ENCODE results near the gene TRIM14. TPM values are rescaled to one million over a fixed set of nuclear protein-coding genes. Genes with fewer than 3 reads are reported as not detected.
"Not testable (repeated sequence)": the region's sequence is repeated elsewhere in the genome, so short reads cannot be mapped to it uniquely, and the experiment has no call there.

Gene TRIM14
- total RNA-seq, 1 experiment from 2014 or later: 10.5 TPM

DNA sequence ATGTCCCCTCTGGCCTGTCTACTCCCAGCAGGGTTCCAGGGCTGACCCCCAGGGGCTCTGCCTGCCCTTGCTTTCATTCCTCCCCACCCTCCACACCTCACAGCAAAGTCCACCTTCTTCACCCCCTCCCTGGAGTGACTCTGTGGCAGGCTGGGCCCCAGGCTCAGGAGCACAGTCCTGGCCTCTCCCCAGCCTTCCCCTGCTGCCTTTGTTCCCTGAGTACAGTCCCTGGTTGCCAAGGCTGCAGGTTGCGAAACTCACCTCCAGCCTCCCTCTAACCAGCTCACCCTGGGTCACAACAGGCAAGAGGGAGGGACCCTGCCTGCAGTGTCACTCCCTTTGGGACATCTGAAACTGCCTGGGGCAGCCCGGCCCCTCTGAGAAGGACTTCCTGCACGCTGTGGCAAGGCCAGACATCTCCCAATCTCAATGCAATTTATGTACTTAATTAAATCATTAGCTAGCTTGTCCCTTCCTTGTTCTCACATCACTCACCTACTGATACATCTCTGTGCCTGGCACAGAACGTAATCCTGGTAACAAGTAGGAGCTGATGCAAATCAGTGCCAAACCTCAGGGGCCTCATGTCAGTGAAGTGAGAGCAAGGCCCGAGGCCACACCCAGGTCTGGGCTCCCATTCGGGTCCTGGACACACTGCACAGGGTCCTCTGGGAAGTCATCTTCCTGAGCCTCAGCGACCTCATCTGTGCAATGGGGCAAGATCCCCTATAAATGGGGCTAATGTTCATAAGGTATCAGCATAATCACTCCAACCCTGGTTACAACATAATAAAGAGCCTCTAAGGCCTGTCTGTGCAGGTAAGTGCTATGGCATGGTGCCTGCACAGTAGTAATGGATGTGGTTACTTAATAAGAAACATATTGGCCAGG, 27.3 kb upstream of the TRIM14 start:
- Histone ChIP-seq H3K36me3 (no peaks in the 10 kb centered on the region), H3K4me3 (no peak overlapping the region), H3K9me3 (no peaks in the 10 kb centered on the region), H3K27me3 (no peaks in the 10 kb centered on the region)
- DNase-seq: peak; percentile 35

DNA sequence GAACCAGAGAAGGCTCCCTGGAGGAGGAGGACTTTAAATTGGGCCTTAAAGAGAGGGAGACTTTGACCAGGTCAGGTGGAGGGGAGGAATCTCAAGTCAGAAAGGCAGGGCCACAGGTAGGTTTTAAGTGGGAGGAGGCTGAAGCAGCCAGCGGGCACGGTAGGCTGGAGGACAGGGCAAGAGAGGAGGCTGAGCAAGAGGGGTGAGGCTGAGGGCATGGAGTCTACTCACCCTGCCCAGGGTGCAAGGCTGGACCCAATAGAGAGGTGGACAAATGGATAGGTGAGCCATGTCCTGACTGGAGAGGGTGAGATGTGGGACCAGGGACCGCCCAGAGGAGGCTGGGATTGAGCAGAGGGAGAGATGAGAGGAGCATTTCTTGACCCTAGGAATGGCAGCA, 25.6 kb upstream of the TRIM14 start:
- Histone ChIP-seq H3K36me3 (no peaks in the 10 kb centered on the region), H3K27me3 (no peaks in the 10 kb centered on the region), H3K4me3 (no peak overlapping the region), H3K9me3 (no peaks in the 10 kb centered on the region)
- no peak for DNase-seq

DNA sequence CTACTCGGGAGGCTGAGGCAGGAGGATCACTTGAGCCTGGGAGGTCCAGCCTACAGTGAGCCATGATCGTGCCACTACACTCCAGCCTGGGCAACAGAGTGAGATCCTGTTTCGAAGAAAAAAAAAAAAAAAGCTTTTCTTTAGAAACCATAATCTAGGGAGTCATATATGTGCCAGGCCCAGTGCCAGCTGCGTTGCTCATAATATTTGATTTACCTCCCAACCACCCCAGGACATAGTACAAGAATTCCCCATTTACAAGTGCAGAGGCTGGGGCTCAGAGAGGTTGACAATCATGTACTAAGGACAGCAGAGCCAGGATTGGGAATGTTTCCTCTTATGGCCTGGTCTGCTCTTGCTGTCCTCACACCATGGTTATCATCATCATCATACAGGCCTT, 25.1 kb upstream of the TRIM14 start:
- DNase-seq: no peak
- Histone ChIP-seq H3K9me3 (no peaks in the 10 kb centered on the region), H3K27me3 (no peaks in the 10 kb centered on the region), H3K4me3 (no peak overlapping the region), H3K36me3 (no peaks in the 10 kb centered on the region)

DNA sequence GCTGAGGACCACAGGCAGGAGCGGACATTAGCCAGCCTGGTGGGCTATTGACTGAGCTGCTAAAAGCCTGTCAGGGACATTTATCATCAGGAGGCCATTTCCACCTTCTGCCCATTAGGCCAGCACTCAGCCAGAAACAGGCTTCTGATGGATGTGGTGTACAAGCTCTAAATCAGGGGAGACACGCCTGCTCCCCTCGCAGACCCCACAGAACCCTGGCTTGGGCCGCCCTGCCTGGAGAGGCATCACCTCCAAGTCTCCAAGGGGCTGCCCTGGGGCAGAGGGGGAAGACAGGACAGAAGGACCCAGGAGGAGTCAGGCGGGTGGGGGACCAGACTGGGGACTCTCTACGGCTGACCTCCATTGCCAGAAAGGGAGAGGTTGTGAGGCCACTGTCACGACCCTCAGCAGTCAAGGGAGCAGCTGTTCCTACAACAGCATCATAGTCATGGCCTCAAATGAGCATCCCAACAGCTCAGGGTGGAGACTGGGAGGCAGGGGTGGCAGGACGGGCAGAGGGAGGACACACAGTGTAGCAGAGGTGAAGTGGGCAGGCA, 24.0 kb upstream of the TRIM14 start:
- Histone ChIP-seq H3K4me3 (no peak overlapping the region), H3K27me3 (no peaks in the 10 kb centered on the region), H3K9me3 (no peaks in the 10 kb centered on the region), H3K36me3 (no peaks in the 10 kb centered on the region)
- DNase-seq: no peak

DNA sequence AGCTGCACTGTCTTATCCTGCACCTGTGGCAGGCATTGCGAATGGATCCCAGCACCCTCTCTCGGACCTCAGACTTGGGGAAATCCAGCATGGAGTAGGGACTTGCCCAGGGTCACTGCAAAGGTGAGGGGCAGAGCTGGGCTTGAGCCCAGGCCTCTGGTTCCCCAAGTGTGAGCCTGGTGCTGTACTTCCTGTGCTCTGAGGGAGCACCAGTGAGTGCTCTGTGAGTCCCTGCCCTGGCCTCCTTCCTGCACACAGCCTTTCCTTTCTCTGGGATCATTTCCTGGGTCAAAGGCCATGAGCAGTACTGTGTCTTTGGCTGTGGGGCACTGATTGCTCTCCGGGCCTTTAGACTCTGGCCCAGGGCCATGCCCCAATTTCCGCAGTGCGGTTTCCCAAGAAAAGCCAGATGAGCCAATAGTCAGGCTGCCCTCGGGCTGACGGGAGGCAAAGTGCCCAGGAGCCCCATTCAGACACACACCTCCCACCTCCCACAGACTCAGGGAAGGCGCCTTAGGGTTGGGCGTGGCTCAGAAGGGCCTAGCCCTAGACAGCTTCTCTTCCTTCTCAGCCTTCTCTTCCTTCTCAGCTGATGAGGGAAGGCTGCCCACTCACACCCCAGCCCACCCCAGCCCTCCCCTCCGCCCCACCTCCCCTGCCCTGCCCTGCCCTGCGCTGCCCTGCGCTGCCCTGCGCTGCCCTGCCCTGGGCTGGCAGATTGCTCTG, 23.3 kb upstream of the TRIM14 start:
- peak; percentile 68 for DNase-seq
- Histone ChIP-seq H3K27me3 (no peaks in the 10 kb centered on the region), H3K4me3 (no peak overlapping the region), H3K9me3 (no peaks in the 10 kb centered on the region), H3K36me3 (no peaks in the 10 kb centered on the region)

DNA sequence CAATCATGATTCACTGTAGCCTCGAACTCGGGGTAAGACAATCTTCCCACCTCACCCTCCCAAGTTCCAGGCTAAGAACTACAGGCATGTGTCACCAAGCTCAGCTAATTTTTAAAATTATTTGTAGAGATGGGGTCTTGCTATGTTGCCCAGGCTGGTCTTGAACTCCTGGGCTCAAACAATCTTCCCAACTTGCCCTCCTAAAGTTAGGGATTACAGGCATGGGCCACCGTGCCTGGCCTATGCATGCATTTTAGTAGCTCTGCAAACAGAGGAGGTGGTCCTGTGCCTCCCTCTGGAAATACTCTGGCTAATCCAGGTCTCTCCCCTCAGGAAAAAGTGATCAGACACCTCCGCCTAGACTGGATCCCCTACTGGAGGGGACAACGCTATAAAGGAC, 21.5 kb upstream of the TRIM14 start:
- DNase-seq: no peak
- Histone ChIP-seq H3K4me3 (no peak overlapping the region), H3K27me3 (no peaks in the 10 kb centered on the region), H3K36me3 (no peaks in the 10 kb centered on the region), H3K9me3 (no peaks in the 10 kb centered on the region)

DNA sequence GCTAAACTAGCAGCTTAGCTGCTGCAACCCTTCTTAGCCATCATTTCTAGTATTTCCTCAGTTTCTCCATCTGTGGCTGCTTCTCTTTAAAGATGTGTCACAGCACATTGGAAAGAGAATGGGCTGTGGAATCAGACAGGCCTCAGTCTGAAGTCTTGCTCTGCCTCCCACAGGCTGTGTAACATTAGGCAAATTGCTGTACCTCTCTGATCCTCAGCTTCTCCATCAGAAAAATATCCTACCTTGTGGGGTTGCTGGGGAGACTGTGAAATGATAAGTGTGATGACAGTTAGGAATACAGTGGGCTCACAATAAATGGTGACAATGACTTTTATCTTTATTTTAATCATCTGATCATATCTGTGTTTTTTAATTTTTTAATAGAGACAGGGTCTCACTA, 17.5 kb upstream of the TRIM14 start:
- Histone ChIP-seq H3K27me3 (no peaks in the 10 kb centered on the region), H3K9me3 (no peaks in the 10 kb centered on the region), H3K4me3 (no peak overlapping the region), H3K36me3 (no peaks in the 10 kb centered on the region)
- DNase-seq: no peak

DNA sequence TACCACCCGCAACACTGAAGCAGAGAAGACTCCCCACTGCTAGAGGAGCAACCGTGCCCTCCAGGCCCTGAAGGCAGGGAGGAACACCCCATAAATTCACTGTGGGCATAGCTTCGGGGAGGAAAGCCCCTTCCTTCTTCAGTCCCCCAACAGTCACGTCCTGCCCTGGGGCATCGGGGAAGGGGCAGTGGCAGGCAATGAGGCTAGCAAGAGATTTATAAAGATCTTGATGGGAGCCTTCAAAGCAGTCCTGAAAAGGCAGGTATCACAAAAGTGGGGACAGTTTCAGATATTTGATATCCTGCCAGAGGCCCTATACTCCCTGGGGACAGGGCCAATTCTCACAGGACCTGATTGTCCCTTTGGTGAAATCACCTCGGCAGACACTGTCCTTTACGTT, 16.9 kb upstream of the TRIM14 start:
- H3K9me3 ChIP-seq: no peaks in the 10 kb centered on the region
- no peak overlapping the region for H3K4me3 ChIP-seq
- no peaks in the 10 kb centered on the region for H3K36me3 ChIP-seq
- no peak for DNase-seq
- no peaks in the 10 kb centered on the region for H3K27me3 ChIP-seq

DNA sequence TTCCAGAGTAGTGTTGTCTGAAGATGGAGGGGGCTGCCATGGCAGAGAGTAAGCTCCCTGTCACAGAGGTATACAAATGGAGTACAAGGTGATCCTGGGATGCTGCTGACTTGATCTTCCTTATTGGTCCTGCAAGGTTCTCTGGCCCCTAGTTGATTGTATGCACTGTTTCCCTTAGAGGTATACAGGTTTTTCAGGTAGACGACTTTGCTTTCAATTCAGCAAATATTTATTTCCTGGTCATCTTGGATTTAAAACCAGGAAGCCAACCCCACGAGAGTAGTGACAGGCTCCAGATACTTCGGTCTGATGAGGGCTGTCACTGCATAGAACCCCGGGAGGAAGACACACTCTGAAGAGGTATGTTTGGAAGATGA, 16.5 kb upstream of the TRIM14 start:
- no peaks in the 10 kb centered on the region for H3K27me3 ChIP-seq
- DNase-seq: no peak

DNA sequence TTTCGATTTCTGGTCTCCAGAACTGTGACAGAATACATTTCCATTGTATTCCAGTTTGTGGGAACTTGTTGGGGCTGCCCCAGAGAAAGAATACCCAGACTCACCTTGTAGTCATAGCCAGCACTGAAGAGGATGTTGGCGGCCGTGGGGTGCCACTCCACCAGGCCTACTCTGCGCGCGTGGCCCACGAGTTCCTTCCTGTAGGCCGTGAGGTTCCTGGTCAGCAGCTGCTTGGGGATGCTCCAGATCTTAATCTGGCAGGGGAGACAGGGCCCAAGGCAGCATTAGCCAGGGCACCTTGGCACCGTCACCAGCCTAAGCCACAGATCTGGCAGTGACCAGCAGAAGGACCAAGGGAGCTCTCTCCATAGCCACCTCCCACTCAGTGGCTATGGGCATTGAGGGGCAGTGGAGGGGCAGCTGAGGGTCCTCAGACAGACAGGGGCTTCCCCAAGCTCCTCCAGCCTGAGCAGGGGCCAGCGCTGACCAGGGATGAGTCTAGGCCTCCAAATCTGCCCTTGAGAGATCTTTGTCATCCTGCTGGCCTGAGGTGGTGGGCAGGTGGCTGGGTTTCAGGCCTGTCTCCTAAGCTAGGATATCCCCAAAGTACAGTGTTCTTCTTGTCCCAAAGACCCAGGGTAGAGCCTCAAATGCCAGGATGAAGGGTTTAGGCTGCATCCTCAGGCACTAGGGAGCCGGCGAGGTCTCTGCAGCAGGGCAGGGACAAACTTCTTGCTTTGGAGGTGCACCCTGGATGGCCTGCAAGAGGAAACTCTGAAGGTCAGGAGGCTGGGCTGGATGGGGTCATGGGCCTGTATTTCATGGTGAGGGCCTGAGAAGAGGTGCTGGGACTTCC, 15.9 kb upstream of the TRIM14 start:
- H3K27me3 ChIP-seq: no peaks in the 10 kb centered on the region
- H3K4me3 ChIP-seq: no peak overlapping the region
- H3K9me3 ChIP-seq: no peaks in the 10 kb centered on the region
- no peak for DNase-seq
- no peaks in the 10 kb centered on the region for H3K36me3 ChIP-seq

More for the DNA sequence above, 16.5 kb upstream of the TRIM14 start:
- H3K36me3 ChIP-seq: no peaks in the 10 kb centered on the region
- no peaks in the 10 kb centered on the region for H3K9me3 ChIP-seq
- no peak overlapping the region for H3K4me3 ChIP-seq

DNA sequence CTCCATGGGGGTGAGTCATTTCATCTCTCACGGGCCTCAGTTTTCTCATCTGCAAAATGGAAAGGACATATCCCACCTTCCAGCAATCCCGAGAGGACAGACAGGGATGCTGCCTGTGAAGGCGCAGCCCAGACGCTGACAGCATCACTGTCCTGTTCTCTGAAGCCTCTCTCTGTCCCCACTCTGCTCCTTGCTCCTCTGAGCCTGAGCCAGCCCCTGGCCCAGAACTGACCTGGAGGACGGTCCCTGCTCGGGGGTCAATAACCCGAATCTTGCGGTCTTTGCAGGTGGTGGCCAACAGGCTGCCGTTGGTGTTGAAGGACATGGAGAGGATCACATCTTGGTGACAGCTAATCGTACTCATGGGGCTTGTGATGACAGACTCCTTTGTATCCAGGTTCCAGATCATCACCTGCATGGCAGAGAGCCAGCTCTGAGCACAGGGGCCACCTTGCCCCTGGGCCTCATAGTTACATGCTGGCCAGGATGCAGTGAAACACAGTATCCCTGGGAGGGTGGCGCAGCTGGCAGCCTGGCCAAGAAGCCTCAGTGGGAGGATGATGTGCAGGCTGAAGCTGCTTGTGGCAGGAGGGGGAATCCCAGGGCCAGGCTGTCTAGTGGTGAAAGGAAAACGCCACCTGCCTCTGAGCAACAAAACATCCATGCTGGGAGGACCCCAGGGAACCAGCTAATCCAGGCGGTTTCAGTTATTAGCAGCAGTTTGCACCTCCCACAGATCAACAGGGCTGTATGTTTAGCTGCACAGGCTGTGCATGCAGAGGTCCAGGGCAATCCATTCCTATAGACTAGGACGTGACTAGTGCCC, 14.0 kb upstream of the TRIM14 start:
- no peak overlapping the region for H3K4me3 ChIP-seq
- no peaks in the 10 kb centered on the region for H3K27me3 ChIP-seq
- no peaks in the 10 kb centered on the region for H3K9me3 ChIP-seq
- no peak for DNase-seq
- no peaks in the 10 kb centered on the region for H3K36me3 ChIP-seq

DNA sequence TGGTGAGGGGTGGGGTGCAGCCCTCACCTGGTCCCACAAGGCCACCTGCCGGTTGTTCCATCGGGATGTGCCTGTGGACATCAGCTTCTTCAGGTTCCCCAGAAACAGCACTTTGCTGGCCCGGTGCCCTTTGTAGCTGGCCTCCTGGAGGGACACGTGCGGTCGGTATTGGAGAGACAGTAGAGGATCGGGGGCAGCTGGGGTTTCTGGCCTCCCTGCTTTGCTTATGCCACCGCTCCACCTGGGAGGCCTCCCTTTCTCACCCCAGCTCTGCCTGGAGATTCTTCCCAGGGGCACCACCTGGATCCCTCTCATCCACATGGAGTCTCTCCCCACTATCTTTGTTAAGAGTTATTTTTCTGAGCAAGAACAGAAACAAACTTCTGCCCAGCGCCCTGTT, 13.1 kb upstream of the TRIM14 start:
- H3K4me3 ChIP-seq: no peak overlapping the region
- H3K27me3 ChIP-seq: no peaks in the 10 kb centered on the region
- H3K9me3 ChIP-seq: no peaks in the 10 kb centered on the region
- no peaks in the 10 kb centered on the region for H3K36me3 ChIP-seq
- no peak for DNase-seq

DNA sequence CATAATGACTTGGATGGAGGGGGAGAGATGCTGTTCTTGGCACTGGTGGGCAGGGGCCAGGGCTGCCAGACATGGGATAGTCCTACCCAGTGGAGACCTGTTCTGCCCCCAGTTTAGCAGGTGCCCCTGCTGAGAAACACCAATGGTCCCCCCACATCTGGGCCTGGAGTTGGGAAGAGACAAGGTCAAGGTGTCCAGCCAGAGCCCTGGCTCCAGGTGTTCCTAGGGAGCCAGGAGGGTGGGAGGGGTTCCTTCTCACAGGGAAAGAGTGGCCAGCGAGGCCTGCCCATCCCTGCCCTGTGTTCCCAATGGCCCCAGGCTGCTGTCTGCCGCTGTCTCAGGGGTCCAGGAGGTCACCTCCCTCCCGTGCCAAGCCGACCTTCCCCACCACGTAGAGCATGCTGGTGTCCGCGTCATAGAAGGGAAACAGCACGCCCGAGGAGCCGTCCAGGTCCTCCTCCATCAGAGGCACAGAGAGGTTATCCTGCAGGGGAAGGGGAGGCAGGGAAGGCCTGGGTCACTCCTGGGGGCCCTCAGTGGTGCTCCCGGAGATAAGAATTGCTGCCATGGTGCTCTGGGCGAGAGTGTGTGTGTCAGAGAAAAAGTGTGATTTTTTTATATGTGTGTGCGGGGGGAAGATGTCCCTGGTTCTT, 11.7 kb upstream of the TRIM14 start:
- no peaks in the 10 kb centered on the region for H3K36me3 ChIP-seq
- no peaks in the 10 kb centered on the region for H3K9me3 ChIP-seq
- DNase-seq: no peak
- H3K27me3 ChIP-seq: no peaks in the 10 kb centered on the region
- no peak overlapping the region for H3K4me3 ChIP-seq

DNA sequence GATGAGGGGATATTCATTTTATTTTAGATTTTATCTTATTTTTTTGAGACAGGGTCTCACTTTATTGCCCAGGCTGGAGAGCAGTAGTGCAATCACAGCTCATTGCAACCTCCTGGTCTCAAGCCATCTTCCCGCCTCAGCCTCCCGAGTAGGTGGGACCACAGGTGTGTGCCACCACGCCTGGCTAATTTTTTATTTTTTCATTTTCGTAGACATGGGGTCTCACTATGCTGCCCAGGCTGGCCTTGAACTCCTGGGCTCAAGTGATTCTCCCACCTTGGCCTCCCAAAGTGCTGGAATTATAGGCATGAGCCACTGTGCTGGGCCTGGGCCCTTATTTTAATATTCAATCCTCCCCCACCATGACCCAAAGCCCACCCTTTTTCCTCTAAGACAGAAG, 11.0 kb upstream of the TRIM14 start:
- not testable (repeated sequence) for H3K4me3 ChIP-seq, H3K36me3 ChIP-seq, DNase-seq, H3K9me3 ChIP-seq, H3K27me3 ChIP-seq

DNA sequence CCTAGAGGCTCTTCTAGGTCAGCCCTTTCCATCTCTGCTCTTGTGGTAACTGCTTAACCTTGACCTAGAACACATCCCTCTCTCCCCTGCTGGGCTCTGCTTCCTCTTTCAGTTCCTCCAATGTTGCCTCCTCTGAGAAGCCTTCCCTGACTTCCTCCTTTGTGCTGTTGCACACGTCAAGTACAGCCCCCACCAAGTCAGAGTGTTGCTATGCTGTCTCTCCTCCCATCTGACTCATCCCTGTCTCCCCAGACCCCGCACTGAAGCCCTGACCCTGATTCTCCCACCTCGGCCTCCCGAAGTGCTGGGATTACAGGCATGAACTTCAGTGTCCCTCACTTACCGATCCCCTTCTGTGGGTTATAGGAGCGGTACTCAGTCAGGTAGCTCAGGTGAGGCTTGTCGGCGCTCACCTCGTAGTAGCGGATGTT, 10.4 kb upstream of the TRIM14 start:
- DNase-seq: no peak
- Histone ChIP-seq H3K9me3 (no peaks in the 10 kb centered on the region), H3K4me3 (no peak overlapping the region), H3K36me3 (no peaks in the 10 kb centered on the region), H3K27me3 (no peaks in the 10 kb centered on the region)

DNA sequence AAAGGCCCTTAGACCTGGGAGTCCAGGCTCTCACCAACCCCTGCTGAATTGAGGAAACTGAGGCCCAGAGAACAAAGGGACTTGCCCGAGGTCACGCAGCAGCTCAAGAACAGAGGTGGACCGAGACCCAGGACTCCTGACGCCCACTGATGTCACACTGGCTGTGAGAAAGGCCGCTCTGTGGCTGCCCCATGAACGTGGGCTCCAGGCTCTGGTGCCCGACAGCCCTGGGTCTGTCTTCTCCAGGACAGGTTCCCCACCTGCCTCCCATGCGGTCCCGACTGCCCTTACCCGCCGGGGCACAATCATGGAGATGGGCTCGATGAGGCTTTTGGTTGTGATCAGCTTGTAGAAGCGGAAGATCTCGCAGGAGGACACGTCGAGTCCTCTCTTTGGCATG, 9.3 kb upstream of the TRIM14 start:
- no peaks in the 10 kb centered on the region for H3K27me3 ChIP-seq
- H3K36me3 ChIP-seq: no peaks in the 10 kb centered on the region
- no peak for DNase-seq
- no peak overlapping the region for H3K4me3 ChIP-seq
- H3K9me3 ChIP-seq: no peaks in the 10 kb centered on the region

All from MG63 (cell line).